Central memory CD8-positive, alpha-beta T cell (primary cell): ENCODE results near the gene KIRREL3.

Experiments
- ATAC-seq: fragments of 150-1000 bp; cut with Tn5 transposase; replicated peaks from 2 replicates; pipeline ENCODE4 v1.10.0; 2022; ENCODE audit warnings: mild to moderate bottlenecking, moderate FRiP score, moderate number of reproducible peaks; ENCODE audit not compliant: poor library complexity, severe bottlenecking; ENCODE audit errors: extremely low read depth
- DNase-seq, 2 donors: peaks; one replicate each; pipeline ENCODE4 v3.0.0; 2021; ENCODE audit warnings: low spot score in 2 of 2
- H3K27ac Mint-ChIP-seq: one replicate; pipeline ENCODE4 v1.8.0; 2022; ENCODE audit warnings: low read depth, mild to moderate bottlenecking, moderate library complexity, mixed read lengths
- H3K27me3 Mint-ChIP-seq: one replicate; pipeline ENCODE4 v1.8.0; 2022; ENCODE audit warnings: mixed read lengths
- H3K36me3 Mint-ChIP-seq: one replicate; pipeline ENCODE4 v1.8.0; 2022; ENCODE audit warnings: mild to moderate bottlenecking, moderate library complexity, mixed read lengths; ENCODE audit not compliant: insufficient read depth
- H3K4me1 Mint-ChIP-seq: one replicate; pipeline ENCODE4 v1.8.0; 2022; ENCODE audit warnings: mixed read lengths
- H3K4me3 Mint-ChIP-seq: one replicate; pipeline ENCODE4 v1.8.0; 2022; ENCODE audit warnings: mild to moderate bottlenecking, moderate library complexity, mixed read lengths
- H3K9me3 Mint-ChIP-seq: one replicate; pipeline ENCODE4 v1.8.0; 2022; ENCODE audit warnings: mixed read lengths

The KIRREL3 gene

DNA sequence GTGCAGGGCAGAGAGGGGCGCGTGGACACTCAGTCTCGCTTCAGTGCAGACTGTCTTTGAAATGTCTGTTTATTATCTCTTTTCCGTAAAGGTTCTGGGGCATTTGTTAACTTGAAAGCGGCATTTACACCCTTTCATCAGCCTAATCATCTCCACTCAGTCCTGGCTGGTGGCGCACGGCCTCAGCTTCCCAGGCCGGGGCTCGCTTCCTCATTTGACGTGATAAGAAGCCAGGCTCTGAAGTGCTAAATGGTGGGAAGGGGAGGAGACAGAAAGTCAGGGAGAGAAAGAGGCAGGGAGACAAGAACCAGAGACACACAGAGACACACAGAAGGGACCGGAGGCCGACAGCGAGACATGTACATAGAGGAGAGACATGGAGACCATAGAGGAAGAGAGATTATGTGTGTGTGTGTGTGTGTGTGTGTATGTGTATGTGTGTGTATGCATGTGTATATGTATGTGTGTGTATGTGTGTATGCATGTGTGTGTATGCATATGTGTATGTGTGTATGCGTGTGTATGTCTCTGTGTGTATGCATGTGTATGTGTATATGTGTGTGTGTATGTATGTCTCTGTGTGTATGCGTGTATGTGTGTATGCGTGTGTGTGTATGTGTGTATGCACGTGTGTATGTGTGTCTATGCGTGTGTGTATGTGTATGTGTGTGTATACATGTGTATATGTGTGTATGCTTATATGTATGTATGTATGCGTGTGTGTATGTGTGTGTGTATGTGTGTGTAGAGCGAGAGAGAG lies 543.6 kb downstream of the KIRREL3 start:
- Mint-ChIP-seq H3K36me3 (peaks cover 1% of the 10 kb centered on the region), H3K4me1 (no peaks in the 10 kb centered on the region), H3K4me3 (no peak overlapping the region), H3K27me3 (no peaks in the 10 kb centered on the region), H3K27ac (no peak overlapping the region), H3K9me3 (no peaks in the 10 kb centered on the region)
- ATAC-seq (no peak), DNase-seq (no peak)

- Mint-ChIP-seq H3K9me3 (peaks cover 3% of the 10 kb centered on the region), H3K27ac (no peak overlapping the region), H3K27me3 (no peaks in the 10 kb centered on the region), H3K4me1 (no peaks in the 10 kb centered on the region), H3K36me3 (peaks cover 3% of the 10 kb centered on the region), H3K4me3 (no peak overlapping the region)
- ATAC-seq, result no peak
- DNase-seq, result no peak
These were observed 544.5 kb downstream of the KIRREL3 start for GRCh38 chr11:126456089-126456488.

DNA sequence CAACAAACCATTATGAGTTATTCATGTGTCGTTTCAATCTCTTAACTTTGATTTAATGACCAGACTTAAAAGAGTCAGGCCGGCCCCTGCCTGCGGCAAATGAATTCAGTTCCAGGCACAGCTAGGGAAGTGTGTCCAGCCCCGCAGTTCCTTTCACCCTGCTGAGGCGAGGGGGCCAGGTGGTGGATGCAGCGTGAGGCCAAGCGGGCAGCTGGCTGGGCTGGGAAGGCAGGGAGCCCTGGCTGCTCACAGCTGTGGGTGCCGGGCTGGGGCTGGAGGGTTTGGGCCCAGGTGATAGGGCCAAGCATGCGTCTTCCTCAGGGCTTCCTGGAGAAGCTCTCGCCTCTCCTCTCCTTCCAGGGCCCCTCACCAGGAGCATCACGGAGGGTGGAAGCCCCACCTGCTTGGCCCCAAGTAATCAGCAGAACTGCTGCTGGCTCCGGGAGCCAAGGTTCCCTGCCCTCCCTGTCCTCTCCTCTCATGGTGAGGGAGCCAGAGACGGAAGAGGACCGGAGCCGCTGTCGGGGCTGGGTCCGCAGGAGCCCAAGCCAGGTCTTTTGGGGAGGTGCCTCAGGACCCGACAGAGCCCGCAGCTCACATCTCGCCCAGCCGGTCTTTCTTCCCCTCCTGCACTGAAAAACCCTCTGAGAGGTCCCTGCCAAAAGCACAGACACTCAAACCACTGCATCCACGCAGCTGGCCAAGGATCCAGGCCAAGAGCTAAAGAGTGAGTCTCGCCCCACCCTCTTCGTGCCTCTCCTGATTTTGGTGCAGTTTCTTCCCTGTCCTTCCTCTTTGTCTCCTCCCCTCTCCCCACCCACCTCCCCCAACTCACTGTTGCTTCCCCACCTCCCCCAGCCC lies 548.1 kb downstream of the KIRREL3 start:
- Mint-ChIP-seq H3K9me3 (peaks cover 11% of the 10 kb centered on the region), H3K27me3 (no peaks in the 10 kb centered on the region), H3K4me1 (no peaks in the 10 kb centered on the region), H3K36me3 (peaks cover 3% of the 10 kb centered on the region), H3K27ac (no peak overlapping the region), H3K4me3 (no peak overlapping the region)
- ATAC-seq (no peak), DNase-seq (no peak)

DNA sequence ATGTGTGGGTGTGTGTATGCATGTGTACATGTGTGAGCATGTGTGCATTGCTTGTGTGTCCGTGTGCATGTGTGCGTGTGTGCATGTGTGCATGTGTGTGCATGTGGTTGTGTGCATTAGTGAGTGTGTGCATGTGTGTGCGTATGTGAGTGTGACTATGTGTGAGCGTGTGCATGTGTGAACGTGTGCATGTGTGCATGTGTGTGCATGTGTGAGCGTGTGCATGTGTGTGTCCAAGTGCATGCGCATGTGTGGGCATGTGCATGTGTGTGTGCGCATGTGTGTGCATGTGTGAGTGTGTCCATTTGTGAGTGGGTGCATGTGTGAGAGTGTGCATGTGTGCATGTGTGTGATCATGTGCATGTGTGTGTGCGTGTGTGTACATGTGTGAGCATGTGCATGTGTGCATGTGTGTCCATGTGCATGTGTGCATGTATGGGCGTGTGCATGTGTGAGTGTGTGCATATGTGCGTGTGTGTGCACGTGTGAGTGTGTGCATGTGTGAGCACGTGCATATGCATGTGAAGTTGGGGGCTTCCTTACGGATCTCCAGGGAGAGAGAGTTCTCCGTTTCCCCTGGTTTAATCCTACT lies 549.3 kb downstream of the KIRREL3 start:
- Mint-ChIP-seq H3K4me1 (no peaks in the 10 kb centered on the region), H3K27me3 (no peaks in the 10 kb centered on the region), H3K36me3 (peaks cover 3% of the 10 kb centered on the region), H3K4me3 (no peak overlapping the region), H3K9me3 (peaks cover 11% of the 10 kb centered on the region), H3K27ac (no peak overlapping the region)
- DNase-seq (no peak), ATAC-seq (no peak)

GRCh38 chr11:126450806-126451205 lies 549.8 kb downstream of the KIRREL3 start:
- Mint-ChIP-seq H3K4me1 (no peaks in the 10 kb centered on the region), H3K36me3 (peaks cover 2% of the 10 kb centered on the region), H3K9me3 (peaks cover 11% of the 10 kb centered on the region), H3K27me3 (no peaks in the 10 kb centered on the region), H3K27ac (no peak overlapping the region), H3K4me3 (no peak overlapping the region)
- no peak for ATAC-seq
- DNase-seq, result no peak

DNA sequence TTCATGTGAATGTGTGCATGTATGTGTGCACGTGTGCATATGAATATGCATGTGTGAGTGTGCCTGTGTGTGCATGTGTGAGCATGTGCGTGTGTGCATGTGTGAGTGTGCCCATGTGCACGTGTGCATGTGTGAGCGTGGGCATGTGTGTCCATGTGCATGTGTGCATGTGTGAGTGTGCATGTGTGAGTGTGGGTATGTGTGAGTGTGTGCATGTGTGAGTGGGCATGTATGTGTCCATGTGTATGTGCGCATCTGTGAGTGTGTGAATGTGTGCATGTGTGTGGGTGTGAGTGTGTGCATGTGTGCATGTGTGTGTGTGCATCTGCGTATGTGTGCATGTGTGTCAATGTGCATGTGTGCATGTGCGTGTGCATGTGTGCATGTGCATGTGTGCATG lies 550.4 kb downstream of the KIRREL3 start:
- Mint-ChIP-seq H3K4me3 (no peak overlapping the region), H3K36me3 (peaks cover 2% of the 10 kb centered on the region), H3K27ac (no peak overlapping the region), H3K27me3 (no peaks in the 10 kb centered on the region), H3K9me3 (peaks cover 11% of the 10 kb centered on the region), H3K4me1 (no peaks in the 10 kb centered on the region)
- no peak for ATAC-seq
- DNase-seq, result no peak

- no peak overlapping the region for H3K27ac Mint-ChIP-seq
- no peak overlapping the region for H3K4me3 Mint-ChIP-seq
- ATAC-seq, result no peak
- no peaks in the 10 kb centered on the region for H3K4me1 Mint-ChIP-seq
- H3K36me3 Mint-ChIP-seq, result peaks cover 2% of the 10 kb centered on the region
- no peaks in the 10 kb centered on the region for H3K27me3 Mint-ChIP-seq
- peaks cover 11% of the 10 kb centered on the region for H3K9me3 Mint-ChIP-seq
- no peak for DNase-seq
These were observed 554.0 kb downstream of the KIRREL3 start for GRCh38 chr11:126446581-126446980.

DNA sequence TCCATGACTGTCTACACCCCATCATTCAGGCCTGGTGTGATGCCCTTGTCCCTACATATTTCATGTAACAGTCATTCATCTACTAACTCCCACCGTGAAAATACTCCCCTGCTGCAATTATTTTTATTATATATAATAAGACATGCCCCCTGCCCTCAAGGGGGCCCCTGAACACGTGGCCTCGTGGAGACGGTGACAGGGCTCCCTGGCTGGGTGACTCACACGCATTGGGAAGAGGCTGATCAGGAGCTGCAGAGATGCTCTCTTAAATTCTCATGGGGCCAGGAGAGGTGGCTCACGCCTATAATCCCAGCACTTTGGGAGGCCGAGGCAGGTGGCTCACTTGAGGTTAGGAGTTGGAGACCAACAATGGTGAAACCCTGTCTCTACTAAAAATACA lies 556.5 kb downstream of the KIRREL3 start:
- Mint-ChIP-seq H3K9me3 (no peaks in the 10 kb centered on the region), H3K4me3 (no peak overlapping the region), H3K36me3 (no peaks in the 10 kb centered on the region), H3K27me3 (no peaks in the 10 kb centered on the region), H3K27ac (no peak overlapping the region), H3K4me1 (peaks cover 7% of the 10 kb centered on the region)
- no peak for DNase-seq
- no peak for ATAC-seq

DNA sequence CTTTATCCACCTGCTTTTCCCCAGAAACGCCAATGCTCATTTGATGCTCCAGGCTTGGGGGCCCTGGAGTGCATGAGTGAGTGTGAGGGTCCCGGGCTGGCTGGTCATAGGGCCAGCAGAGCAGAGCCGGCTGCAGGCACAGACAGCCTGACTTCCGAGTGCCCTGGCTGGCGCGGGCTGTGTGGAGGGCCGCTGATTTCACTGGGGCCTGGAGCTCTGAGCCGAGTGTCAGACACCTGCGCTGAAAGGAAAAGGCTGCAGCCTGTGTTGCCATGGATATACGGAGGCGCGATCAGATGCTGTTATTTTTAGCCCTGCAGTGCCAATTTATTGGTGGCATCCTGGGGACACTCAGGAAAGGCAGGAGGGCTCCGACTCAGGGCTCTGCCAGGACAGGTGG lies 557.5 kb downstream of the KIRREL3 start:
- no peaks in the 10 kb centered on the region for H3K27me3 Mint-ChIP-seq
- no peaks in the 10 kb centered on the region for H3K36me3 Mint-ChIP-seq
- H3K9me3 Mint-ChIP-seq, result no peaks in the 10 kb centered on the region
- ATAC-seq (no peak), DNase-seq (no peak)
- no peak overlapping the region for H3K4me3 Mint-ChIP-seq
- H3K27ac Mint-ChIP-seq, result no peak overlapping the region
- H3K4me1 Mint-ChIP-seq, result peaks cover 7% of the 10 kb centered on the region

GRCh38 chr11:126440792-126441514 lies 559.6 kb downstream of the KIRREL3 start:
- Mint-ChIP-seq H3K4me3 (no peak overlapping the region), H3K36me3 (no peaks in the 10 kb centered on the region)

GRCh38 chr11:126440276-126440675 lies 560.3 kb downstream of the KIRREL3 start:
- Mint-ChIP-seq H3K27ac (no peak overlapping the region), H3K36me3 (no peaks in the 10 kb centered on the region), H3K27me3 (no peaks in the 10 kb centered on the region), H3K9me3 (no peaks in the 10 kb centered on the region), H3K4me1 (peaks cover 7% of the 10 kb centered on the region), H3K4me3 (no peak overlapping the region)
- DNase-seq (no peak), ATAC-seq (no peak)

More at GRCh38 chr11:126440792-126441514, 559.6 kb downstream of the KIRREL3 start:
- Mint-ChIP-seq H3K4me1 (peaks cover 7% of the 10 kb centered on the region), H3K27me3 (no peaks in the 10 kb centered on the region), H3K27ac (no peak overlapping the region), H3K9me3 (no peaks in the 10 kb centered on the region)
- DNase-seq (peak; percentile 58 to 66), ATAC-seq (peak; percentile 40)

DNA sequence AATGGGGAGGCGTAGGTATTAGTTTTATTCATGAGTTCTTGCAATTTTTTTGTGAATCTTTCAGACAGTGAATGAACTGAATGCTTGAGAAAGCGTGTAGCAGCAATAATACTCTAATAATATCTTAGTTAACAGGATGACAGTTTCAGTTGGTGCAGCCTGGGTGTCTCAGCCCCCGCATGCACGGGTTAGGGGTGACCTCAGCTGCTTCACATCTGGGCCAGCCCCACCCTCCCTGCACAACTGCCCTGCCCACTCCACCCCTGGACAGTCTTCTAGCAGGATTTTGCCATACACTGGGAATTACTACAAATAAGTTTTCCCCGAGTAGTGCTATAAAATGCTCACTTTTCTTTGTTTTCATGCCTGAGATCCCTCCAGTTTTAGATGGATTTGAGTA lies 561.9 kb downstream of the KIRREL3 start:
- H3K27ac Mint-ChIP-seq, result no peak overlapping the region

More for the DNA sequence above, 561.9 kb downstream of the KIRREL3 start:
- DNase-seq (no peak), ATAC-seq (no peak)
- no peaks in the 10 kb centered on the region for H3K27me3 Mint-ChIP-seq
- H3K4me1 Mint-ChIP-seq, result peaks cover 7% of the 10 kb centered on the region
- H3K4me3 Mint-ChIP-seq, result no peak overlapping the region
- H3K9me3 Mint-ChIP-seq, result no peaks in the 10 kb centered on the region
- H3K36me3 Mint-ChIP-seq, result no peaks in the 10 kb centered on the region
